Inferior parietal cortex (tissue), 1 donor: Measurements from ENCODE around the gene PTK6.
"Not testable (repeated sequence)": the region's sequence is repeated elsewhere in the genome, so short reads cannot be mapped to it uniquely, and the experiment has no call there.

Source experiments
- DNase-seq: peaks from one replicate; pipeline ENCODE4 v3.0.0-alpha.2; 2016; ENCODE audit errors: extremely low spot score

The PTK6 gene

DNA sequence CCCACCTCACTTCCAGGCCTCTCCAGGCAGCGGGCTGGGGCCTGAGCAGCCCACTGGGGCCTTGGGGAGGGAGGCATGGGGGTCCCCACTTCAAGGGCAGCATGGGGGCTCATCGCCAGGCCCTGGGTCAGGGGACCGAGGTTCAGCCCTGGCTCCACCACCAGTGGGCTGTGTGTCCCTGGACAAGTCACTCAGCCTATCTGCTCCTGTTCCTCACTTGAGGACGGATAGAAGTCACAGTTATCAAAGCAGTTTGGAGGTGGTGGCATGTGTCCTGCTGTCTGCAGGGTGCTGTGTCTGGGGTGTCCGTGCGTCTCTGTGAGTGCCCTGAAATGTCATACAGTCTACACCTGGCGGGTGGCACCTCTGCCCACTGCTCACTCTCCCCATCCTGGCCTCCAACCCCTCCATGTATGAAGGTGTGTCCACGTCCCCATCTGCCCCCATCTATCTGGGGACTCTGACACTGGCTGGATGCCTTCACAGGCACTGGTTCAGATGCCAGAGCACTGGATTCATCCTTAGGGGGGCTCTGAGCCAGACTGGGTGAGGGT is 41.9 kb downstream of the PTK6 start:
- DNase-seq: no peak

DNA sequence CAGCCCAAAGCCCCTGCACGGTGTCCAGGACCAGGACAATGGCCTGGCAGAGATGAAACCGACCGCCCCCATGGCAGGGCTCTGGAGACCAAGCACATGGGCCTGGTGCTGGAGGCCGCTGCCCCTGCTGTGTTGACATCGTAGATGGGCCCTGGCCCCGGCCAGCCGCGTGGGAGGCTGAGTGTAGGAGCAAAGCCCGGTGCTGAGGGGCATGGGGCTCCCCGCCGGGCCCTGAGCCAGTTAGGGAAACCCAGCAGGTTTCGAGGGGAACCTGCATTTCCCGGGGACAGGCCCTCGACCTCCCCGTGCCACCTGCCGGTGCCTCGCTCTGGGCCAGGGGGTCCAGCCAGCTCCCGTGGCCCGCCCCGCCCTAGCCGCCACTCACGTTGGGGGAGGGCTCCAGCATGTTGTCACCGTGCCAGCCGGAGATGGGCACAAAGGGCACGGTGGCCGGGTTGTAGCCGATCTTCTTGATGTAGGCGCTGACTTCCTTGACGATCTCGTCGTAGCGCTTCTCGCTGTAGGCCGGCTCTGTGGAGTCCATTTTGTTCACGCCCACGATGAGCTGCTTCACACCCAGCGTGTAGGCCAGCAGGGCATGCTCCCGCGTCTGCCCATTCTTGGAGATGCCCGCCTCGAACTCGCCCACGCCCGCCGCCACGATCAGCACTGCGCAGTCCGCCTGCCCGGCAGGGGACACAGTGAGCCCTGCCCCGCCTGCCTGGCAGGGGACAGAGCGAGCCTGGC is 42.6 kb downstream of the PTK6 start:
- DNase-seq: no peak

GRCh38 chr20:63494084-63494419 is 43.1 kb downstream of the PTK6 start:
- no peak for DNase-seq

GRCh38 chr20:63493563-63494020 is 43.6 kb downstream of the PTK6 start:
- DNase-seq: no peak

DNA sequence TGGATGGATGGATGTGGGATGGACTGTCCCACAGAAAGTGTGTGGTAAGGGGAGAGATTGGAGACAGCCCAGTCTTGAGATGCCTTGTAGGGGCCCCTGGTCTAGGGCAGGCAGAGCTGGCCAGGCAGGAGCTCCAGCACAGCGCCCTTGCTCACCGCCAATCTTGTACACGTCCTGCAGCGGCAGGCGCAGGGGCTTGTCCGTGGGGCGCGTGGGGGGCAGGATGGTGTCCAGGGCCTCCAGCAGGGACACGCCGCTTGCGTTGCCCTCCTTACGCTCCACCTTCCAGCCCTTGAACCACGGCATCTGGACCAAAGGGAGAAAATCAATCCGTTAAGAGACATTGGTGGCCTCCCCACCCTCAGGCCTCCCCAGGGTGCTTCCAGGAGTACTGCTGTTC is 44.2 kb downstream of the PTK6 start:
- no peak for DNase-seq

DNA sequence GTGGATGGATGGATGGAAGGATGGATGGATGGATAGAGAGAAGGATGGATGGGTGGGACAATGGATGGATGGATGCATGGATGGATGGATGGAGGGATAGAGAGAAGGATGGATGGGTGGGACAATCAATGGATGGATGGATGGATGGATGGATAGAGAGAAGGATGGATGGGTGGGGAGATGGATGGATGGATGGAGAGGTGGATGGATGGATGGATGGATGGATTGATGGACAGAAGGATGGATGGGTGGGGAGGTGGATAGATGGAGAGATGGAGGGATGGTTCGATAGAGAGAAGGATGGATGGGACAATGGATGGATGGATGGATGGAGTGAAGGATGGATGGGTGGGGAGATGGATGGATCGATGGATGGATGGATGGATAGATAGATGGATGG is 44.7 kb downstream of the PTK6 start:
- no peak for DNase-seq

GRCh38 chr20:63491635-63492230 is 45.4 kb downstream of the PTK6 start:
- DNase-seq: no peak

DNA sequence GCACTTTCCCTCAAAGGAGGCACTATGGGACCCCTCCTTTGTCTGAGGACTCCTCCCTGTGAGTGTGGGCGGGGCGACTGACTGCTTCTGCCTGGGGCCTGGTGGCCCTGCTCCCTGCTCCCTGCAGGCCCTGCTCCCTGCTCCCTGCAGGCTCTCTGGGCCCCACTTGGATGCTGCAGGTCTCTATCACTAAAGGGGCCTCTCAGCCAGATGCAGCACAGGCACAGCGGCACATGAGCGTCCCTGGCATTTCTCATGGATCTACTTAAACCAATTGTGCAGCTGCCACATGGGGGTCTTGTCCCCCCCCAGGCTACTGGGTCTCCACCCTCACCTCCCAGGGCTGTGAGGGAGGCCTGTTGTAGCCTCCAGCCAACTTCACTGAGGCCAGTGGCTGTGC is 46.1 kb downstream of the PTK6 start:
- DNase-seq: no peak

GRCh38 chr20:63490416-63490815 is 46.8 kb downstream of the PTK6 start:
- DNase-seq: no peak

DNA sequence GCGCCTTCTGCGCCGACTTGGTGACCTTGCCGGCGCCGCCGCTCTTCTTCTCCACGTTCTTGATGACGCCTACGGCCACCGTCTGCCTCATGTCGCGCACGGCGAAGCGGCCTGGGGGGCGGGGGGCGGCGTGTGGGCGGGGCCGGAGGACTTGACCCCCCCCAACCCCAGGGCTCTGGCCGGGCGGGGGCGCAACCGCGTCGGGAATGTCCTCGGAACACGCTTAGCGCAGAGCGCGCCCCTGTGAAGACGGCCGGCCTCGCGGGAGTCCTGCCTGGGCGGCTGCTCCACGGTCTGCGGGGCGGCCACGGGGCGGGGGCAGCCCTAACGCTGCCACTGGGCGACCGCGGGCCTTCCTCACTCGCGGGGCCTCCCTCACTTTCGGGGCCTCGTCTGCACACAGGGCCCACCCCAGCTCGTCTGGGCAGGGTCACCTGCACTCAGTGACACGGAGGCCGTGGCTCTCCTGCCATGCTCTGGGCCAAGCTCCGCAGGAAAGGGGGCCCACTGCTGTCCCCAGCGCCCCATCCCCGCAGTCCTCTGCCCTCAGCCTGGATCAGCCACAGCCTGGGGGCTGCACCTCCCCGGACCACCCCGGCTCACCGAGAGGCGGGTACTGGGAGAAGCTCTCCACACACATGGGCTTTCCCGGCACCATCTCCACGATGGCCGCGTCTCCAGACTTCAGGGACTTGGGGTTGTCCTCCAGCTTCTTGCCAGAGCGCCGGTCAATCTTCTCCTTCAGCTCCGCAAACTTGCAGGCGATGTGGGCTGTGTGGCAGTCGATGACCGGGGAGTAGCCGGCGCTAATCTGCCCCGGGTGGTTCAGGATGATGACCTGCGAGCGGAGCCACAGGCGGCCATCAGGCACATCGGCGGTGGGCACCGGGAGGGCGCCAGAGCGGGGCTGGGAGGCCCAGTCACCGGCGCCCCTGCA is 48.6 kb downstream of the PTK6 start:
- DNase-seq: no peak

DNA sequence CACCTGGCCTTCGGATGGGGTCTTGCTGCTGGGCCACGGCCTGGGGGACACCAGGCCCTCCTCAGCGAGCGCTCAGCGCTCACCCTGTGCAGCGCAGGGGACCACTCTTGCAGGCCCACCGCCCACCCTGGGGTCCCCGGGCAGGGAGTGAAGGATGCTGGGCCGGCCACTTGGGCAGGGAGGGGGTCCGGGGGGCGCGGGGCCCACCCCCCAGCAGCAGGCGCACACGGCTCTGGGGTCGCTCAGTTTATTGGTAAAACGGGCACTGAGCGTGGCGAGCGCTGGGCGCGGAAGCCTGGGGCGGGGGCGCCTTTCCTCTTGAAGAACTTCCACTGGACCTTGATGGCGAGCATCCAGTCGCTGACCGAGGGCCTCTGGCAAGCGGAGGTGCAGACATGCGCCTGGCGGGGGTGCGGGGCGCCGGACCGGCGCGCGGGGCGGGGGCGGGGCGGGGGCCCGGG is 49.4 kb downstream of the PTK6 start:
- DNase-seq: no peak

GRCh38 chr20:63487116-63487764 is 49.9 kb downstream of the PTK6 start:
- no peak for DNase-seq

GRCh38 chr20:63486300-63486855 is 50.8 kb downstream of the PTK6 start:
- DNase-seq: no peak

DNA sequence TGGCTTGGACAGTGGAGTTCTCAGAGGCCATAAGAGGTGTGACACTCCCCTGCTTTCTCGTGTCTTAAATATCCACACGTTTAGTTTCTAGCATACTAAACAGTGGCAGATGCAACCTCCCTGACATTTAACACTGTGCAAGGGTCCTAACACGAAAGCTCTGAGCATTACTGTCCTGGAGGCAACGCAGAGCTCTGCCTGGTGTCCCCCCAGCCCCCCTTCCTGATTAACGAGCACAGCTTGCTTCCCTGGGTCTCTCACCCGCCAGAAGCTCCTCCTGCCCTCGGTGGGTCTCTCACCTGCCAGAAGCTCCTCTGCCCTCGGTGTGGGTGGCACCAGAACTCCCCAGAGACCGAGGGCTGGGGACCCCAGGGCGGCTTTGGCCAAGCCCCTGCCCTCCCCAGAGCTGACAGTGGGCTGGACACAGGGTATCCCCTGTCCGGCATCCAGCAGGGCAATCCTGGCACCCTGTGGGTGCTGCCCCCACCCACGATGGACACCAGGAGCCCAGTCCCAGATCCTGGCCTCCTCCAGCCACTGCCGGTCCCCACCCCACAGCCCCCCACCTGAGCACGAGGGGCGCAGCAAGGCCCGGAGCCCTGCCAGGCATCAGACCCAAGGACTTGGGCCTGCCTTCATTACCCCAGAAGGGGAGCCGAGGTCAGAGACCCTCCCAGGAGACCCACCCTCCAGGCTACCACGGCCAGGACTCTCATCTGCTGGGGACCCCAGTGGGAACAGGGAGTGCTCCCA is 52.3 kb downstream of the PTK6 start:
- DNase-seq: no peak

- DNase-seq: no peak
Measured at GRCh38 chr20:63484236-63484635, 52.9 kb downstream of the PTK6 start.

GRCh38 chr20:63483834-63484233 is 53.3 kb downstream of the PTK6 start:
- no peak for DNase-seq

GRCh38 chr20:63482021-63482587 is 55.1 kb downstream of the PTK6 start:
- DNase-seq: no peak

- DNase-seq: no peak
Measured at GRCh38 chr20:63481503-63481902, 55.7 kb downstream of the PTK6 start.

GRCh38 chr20:63479695-63480419 is 57.3 kb downstream of the PTK6 start:
- not testable (repeated sequence) for DNase-seq
